GM23338 (cell line): ENCODE data around the gene PRR14L.

Experiments
- CREB1 ChIP-seq: fragments of 250-450 bp; sonication (Bioruptor Pico); IDR thresholded peaks from 2 replicates; pipeline ENCODE4 v1.5.0; 2020; ENCODE audit warnings: low read depth, mild to moderate bottlenecking, moderate library complexity
- CTCF ChIP-seq, 2 experiments: fragments of 200-600 bp in 1 of 2; sonication (generic) in 1 of 2; conservative IDR thresholded peaks; 2 replicates each; pipeline versions ENCODE4 v1.5.1 to v1.6.1; 2016 to 2017; ENCODE audit warnings: antibody characterized with exemption in 2 of 2, low read depth in 2 of 2, mild to moderate bottlenecking in 2 of 2, moderate library complexity in 1 of 2
- ETS1 ChIP-seq: IDR thresholded peaks from 2 replicates; pipeline ENCODE4 v1.6.1; 2016; ENCODE audit warnings: antibody characterized with exemption
- EZH2 ChIP-seq: fragments of 200-600 bp; sonication (generic); IDR thresholded peaks from one replicate; pipeline ENCODE4 v1.8.0; 2017; ENCODE audit warnings: antibody characterized with exemption, mild to moderate bottlenecking, low read depth; ENCODE audit not compliant: unreplicated experiment
- EZH2phosphoT487 ChIP-seq: fragments of 200-600 bp; sonication (generic); IDR thresholded peaks from one replicate; pipeline ENCODE4 v1.8.1; 2018; ENCODE audit warnings: antibody characterized with exemption; ENCODE audit not compliant: unreplicated experiment
- JUNB ChIP-seq: IDR thresholded peaks from one replicate; pipeline ENCODE4 v1.6.1; 2016; ENCODE audit warnings: antibody characterized with exemption; ENCODE audit not compliant: unreplicated experiment
- NANOG ChIP-seq: IDR thresholded peaks from 2 replicates; pipeline ENCODE4 v1.6.1; 2016; ENCODE audit warnings: antibody characterized with exemption, borderline replicate concordance
- POLR2AphosphoS5 ChIP-seq: IDR thresholded peaks from 2 replicates; pipeline ENCODE4 v1.6.1; 2016; ENCODE audit warnings: antibody characterized with exemption, low read depth
- REST ChIP-seq: IDR thresholded peaks from one replicate; pipeline ENCODE4 v1.6.1; 2018; ENCODE audit warnings: antibody characterized with exemption; ENCODE audit not compliant: unreplicated experiment
- STAT1 ChIP-seq: IDR thresholded peaks from one replicate; pipeline ENCODE4 v1.6.1; 2016; ENCODE audit warnings: antibody characterized with exemption; ENCODE audit not compliant: unreplicated experiment
- ZNF114 ChIP-seq: fragments of 250-450 bp; sonication (Bioruptor Pico); IDR thresholded peaks from 2 replicates; pipeline ENCODE4 v1.5.0; 2020; ENCODE audit warnings: mild to moderate bottlenecking, moderate library complexity
- ZNF462 ChIP-seq: fragments of 250-450 bp; sonication (Bioruptor Pico); IDR thresholded peaks from 2 replicates; pipeline ENCODE4 v1.5.0; 2020; ENCODE audit warnings: mild to moderate bottlenecking, moderate library complexity

GRCh38 chr22:31790240-31790639, 40.3 kb upstream of the PRR14L start:
- TF ChIP-seq CREB1 (CRISPR knock-in tag): no peak
- no peak for TF ChIP-seq CTCF (conservative IDR thresholded peaks at IDR 0.05; ENCODE audit: low read depth in 2 of 2)
- TF ChIP-seq EZH2: no peak
- no peak for TF ChIP-seq EZH2phosphoT487
- no peak for TF ChIP-seq POLR2AphosphoS5
- TF ChIP-seq REST: no peak
- no peak for TF ChIP-seq ZNF114 (CRISPR knock-in tag)
- no peak for TF ChIP-seq STAT1
- no peak for TF ChIP-seq JUNB
- TF ChIP-seq NANOG: no peak
- TF ChIP-seq ETS1: no peak
- no peak for TF ChIP-seq ZNF462 (CRISPR knock-in tag)
